A549 (cell line): Measurements from ENCODE around the gene RGS10. TPM values are rescaled to one million over a fixed set of nuclear protein-coding genes. Genes with fewer than 3 reads are reported as not detected.

Experiments used
- ATAC-seq, 2 experiments: fragments of 200-7000 bp in 1 of 2; fragments of >200 bp in 1 of 2; cut with Nextera tagmentation in 1 of 2; cut with Tn5 transposase in 1 of 2; 3 replicates each; pipeline versions ENCODE4 v1.8.0 to v1.9.1; 2018 to 2020; ENCODE audit warnings: mild to moderate bottlenecking in 1 of 2, moderate library complexity in 1 of 2
- CTCF ChIA-PET: fragments of 300-600 bp; sonication (Branson Sonifier 250); formaldehyde crosslinking; extraction: SDS; loops from one replicate; lab custom pipeline; 2021; ENCODE audit warnings: antibody characterized with exemption, inconsistent platforms; lab: Yijun Ruan, JAX
- POLR2A ChIA-PET: fragments of 350-600 bp; formaldehyde crosslinking; extraction: SDS; loops from one replicate; lab custom pipeline; 2021; ENCODE audit warnings: antibody characterized with exemption, inconsistent platforms; lab: Yijun Ruan, JAX
- DNase-seq, 2 experiments: peaks; one replicate each; pipeline versions ENCODE4 v3.0.0 to v3.0.0-alpha.2; 2011 to 2016; ENCODE audit warnings: low read depth in 1 of 2, low spot score in 1 of 2
- FAIRE-seq: peaks from 2 replicates; lab custom pipeline; 2011; peaks lifted over from hg19 to GRCh38; lab: Jason Lieb, UNC
- H3K27ac ChIP-seq, 2 experiments: fragments of >200 bp; sonication (Bioruptor Twin); formaldehyde crosslinking; 3 replicates each; pipeline ENCODE4 v1.5.1; 2016 to 2017
- H3K4me1 ChIP-seq: fragments of >200 bp; sonication (Bioruptor Twin); formaldehyde crosslinking; 3 replicates; pipeline ENCODE4 v1.6.1; 2016
- H3K4me2 ChIP-seq: fragments of >200 bp; sonication (Bioruptor Twin); formaldehyde crosslinking; 3 replicates; pipeline ENCODE4 v1.6.1; 2016
- H3K4me3 ChIP-seq: fragments of >200 bp; sonication (Bioruptor Twin); formaldehyde crosslinking; 3 replicates; pipeline ENCODE4 v1.5.1; 2016
- H3K9me3 ChIP-seq: fragments of >200 bp; sonication (Bioruptor Twin); formaldehyde crosslinking; 3 replicates; pipeline ENCODE4 v1.6.1; 2016
- BHLHE40 ChIP-seq: IDR thresholded peaks from 2 replicates; pipeline ENCODE4 v1.6.1; 2012; ENCODE audit warnings: low read depth, low read length, inconsistent platforms
- CBX2 ChIP-seq: fragments of 200-600 bp; sonication (generic); IDR thresholded peaks from 2 replicates; pipeline ENCODE4 v1.6.1; 2016; ENCODE audit warnings: low read depth, mild to moderate bottlenecking, borderline replicate concordance
- CBX8 ChIP-seq: fragments of 200-600 bp; sonication (generic); IDR thresholded peaks from 2 replicates; pipeline ENCODE4 v1.6.1; 2016
- EHF ChIP-seq: fragments of 250-450 bp; sonication (Bioruptor Pico); IDR thresholded peaks from 2 replicates; pipeline ENCODE4 v1.5.0; 2020; ENCODE audit warnings: mild to moderate bottlenecking
- ESRRA ChIP-seq: fragments of 150-350 bp; IDR thresholded peaks from 2 replicates; pipeline ENCODE4 v1.6.1; 2014; ENCODE audit warnings: mild to moderate bottlenecking, low read length, borderline replicate concordance
- FOSB ChIP-seq: fragments of 250-450 bp; sonication (Bioruptor Pico); IDR thresholded peaks from 2 replicates; pipeline ENCODE4 v1.5.0; 2020; ENCODE audit warnings: mild to moderate bottlenecking, moderate library complexity
- FOXS1 ChIP-seq: fragments of 250-450 bp; sonication (Bioruptor Pico); IDR thresholded peaks from 2 replicates; pipeline ENCODE4 v1.5.0; 2020; ENCODE audit warnings: mild to moderate bottlenecking, moderate library complexity
- HDAC2 ChIP-seq: fragments of 200-600 bp; sonication (generic); IDR thresholded peaks from 2 replicates; pipeline ENCODE4 v1.6.1; 2016
- HEYL ChIP-seq: fragments of 250-450 bp; sonication (Bioruptor Pico); IDR thresholded peaks from 2 replicates; pipeline ENCODE4 v1.8.0; 2021; ENCODE audit warnings: mild to moderate bottlenecking, moderate library complexity
- JUN ChIP-seq, 2 experiments: fragments of >200 bp; sonication (Bioruptor Twin); formaldehyde crosslinking; IDR thresholded peaks; 2 replicates in 1 of 2; 3 replicates in 1 of 2; pipeline ENCODE4 v1.6.1; 2016 to 2017
- KDM5A ChIP-seq: fragments of 200-600 bp; sonication (generic); IDR thresholded peaks from 2 replicates; pipeline ENCODE4 v1.6.1; 2016; ENCODE audit warnings: antibody characterized with exemption, mild to moderate bottlenecking
- MAZ ChIP-seq: fragments of 150-350 bp; IDR thresholded peaks from 2 replicates; pipeline ENCODE4 v1.6.1; 2014; ENCODE audit warnings: antibody characterized with exemption, low read depth, low read length, borderline replicate concordance
- NPAS2 ChIP-seq: fragments of 250-450 bp; sonication (Bioruptor Pico); IDR thresholded peaks from 2 replicates; pipeline ENCODE4 v1.8.0; 2022; ENCODE audit warnings: mild to moderate bottlenecking, moderate library complexity, borderline replicate concordance
- PHF8 ChIP-seq: fragments of 200-600 bp; sonication (generic); IDR thresholded peaks from 2 replicates; pipeline ENCODE4 v1.6.1; 2016; ENCODE audit warnings: low read depth, mild to moderate bottlenecking, antibody characterized with exemption, moderate library complexity, borderline replicate concordance
- POLR2AphosphoS2 ChIP-seq: conservative IDR thresholded peaks from 2 replicates; pipeline ENCODE4 v1.6.1; 2012; ENCODE audit warnings: low read length, improper control_type of control experiment, inconsistent platforms
- RARB ChIP-seq: fragments of 250-450 bp; sonication (Bioruptor Pico); IDR thresholded peaks from 2 replicates; pipeline ENCODE4 v1.8.0; 2021; ENCODE audit warnings: mild to moderate bottlenecking, moderate library complexity
- RNF2 ChIP-seq: fragments of 200-600 bp; sonication (generic); IDR thresholded peaks from 2 replicates; pipeline ENCODE4 v1.6.1; 2016; ENCODE audit warnings: low read depth, mild to moderate bottlenecking, antibody characterized with exemption, moderate library complexity, borderline replicate concordance
- SMC3 ChIP-seq: fragments of >200 bp; sonication (Bioruptor Twin); formaldehyde crosslinking; IDR thresholded peaks from 3 replicates; pipeline ENCODE4 v1.6.1; 2018; ENCODE audit warnings: inconsistent platforms
- ZFP36 ChIP-seq: fragments of 450-650 bp; IDR thresholded peaks from 2 replicates; pipeline ENCODE4 v1.6.1; 2014; ENCODE audit warnings: borderline replicate concordance; ENCODE audit not compliant: partially characterized antibody
- ZNF302 ChIP-seq: fragments of 250-450 bp; sonication (Bioruptor Pico); IDR thresholded peaks from 2 replicates; pipeline ENCODE4 v1.9.0; 2021; ENCODE audit warnings: inconsistent platforms, mild to moderate bottlenecking, moderate library complexity
- ZSCAN20 ChIP-seq: fragments of 250-450 bp; sonication (Bioruptor Pico); IDR thresholded peaks from 2 replicates; pipeline ENCODE4 v1.8.0; 2022; ENCODE audit warnings: mild to moderate bottlenecking, moderate library complexity
- WGBS: methylation state at CpG from one replicate; pipeline ENCODE4 v1.1.6; 2017; ENCODE audit errors: missing lambda C conversion rate; 5-methylcytosine and 5-hydroxymethylcytosine counted together
- polyA plus RNA-seq, 4 experiments: library from polyadenylated mRNA; depleted of rRNA in 3 of 4; stranded (reverse); fragments of >200 nt; fragmentation: RNase III in 1 of 4; extraction: RNeasy Plus Mini Kit Qiagen cat#74134 plus additional on column Dnase treatment in 1 of 4; gene quantifications; 2 replicates in 3 of 4; 3 replicates in 1 of 4; pipeline ENCODE4 v1.2.3, GENCODE V29; 2011 to 2017
- TF ChIP-seq, protein P1 (sequence below): fragments of 250-450 bp; sonication (Bioruptor Pico); IDR thresholded peaks from 2 replicates; pipeline ENCODE4 v1.5.0; 2020; ENCODE audit warnings: low read depth, mild to moderate bottlenecking, moderate library complexity
- TF ChIP-seq, protein P2 (sequence below): fragments of >200 bp; sonication (Bioruptor Twin); formaldehyde crosslinking; IDR thresholded peaks from 2 replicates; pipeline ENCODE4 v1.6.1; 2016
- TF ChIP-seq, protein P3 (sequence below): fragments of 450-650 bp; IDR thresholded peaks from 2 replicates; pipeline ENCODE4 v1.6.1; 2014; ENCODE audit warnings: antibody characterized with exemption
- TF ChIP-seq, protein P4 (sequence below): fragments of 250-450 bp; sonication (Bioruptor Pico); IDR thresholded peaks from 2 replicates; pipeline ENCODE4 v1.5.0; 2021; ENCODE audit warnings: mild to moderate bottlenecking, moderate library complexity, borderline replicate concordance
- TF ChIP-seq, protein P5 (sequence below): fragments of >200 bp; sonication (Bioruptor Twin); formaldehyde crosslinking; IDR thresholded peaks from 3 replicates; pipeline ENCODE4 v1.5.1; 2016
- TF ChIP-seq, protein P6 (sequence below): fragments of >200 bp; sonication (Bioruptor Twin); formaldehyde crosslinking; IDR thresholded peaks from 3 replicates; pipeline ENCODE4 v1.6.1; 2016

RGS10 gene
- polyA plus RNA-seq, 2 of the 4 experiments (the other 2 are of a cell fraction), result 39.7 to 46.4 TPM

DNA sequence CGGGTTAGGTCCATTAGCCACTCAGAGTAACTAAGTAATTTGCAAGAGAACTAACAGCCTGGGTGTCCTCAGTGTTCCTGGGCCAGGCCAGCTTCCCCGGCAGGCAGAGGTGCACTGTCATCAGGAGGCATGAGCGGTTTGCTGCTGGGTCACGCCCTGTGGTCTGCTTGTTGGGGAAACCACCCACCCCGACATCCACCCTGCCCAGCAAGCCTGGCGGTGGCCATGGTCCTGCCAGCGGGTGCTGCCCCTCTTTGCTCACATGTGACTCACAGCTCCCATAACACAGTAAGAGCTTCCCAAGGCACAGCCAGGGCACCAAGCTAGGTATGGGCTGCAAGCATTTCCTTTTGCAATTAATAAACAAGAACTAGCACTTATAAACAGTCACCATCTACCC is 75.9 kb downstream of the RGS10 start:
- CTCF ChIA-PET, result interaction anchor here (0.8 to 1.7 kb wide), 3 partner anchors 51 to 268 kb away, joined by 3 to 9 read pairs (median 3); partner anchors contain the start of gene RGS10
- WGBS, result 64% methylated on average over 5 of the region's 7 CpGs
- H3K4me1 ChIP-seq, result no peaks in the 10 kb centered on the region
- no peak overlapping the region for H3K4me3 ChIP-seq
- POLR2A ChIA-PET, result no interaction called here
- H3K4me2 ChIP-seq, result no peak overlapping the region
- no peak overlapping the region for H3K27ac ChIP-seq
- no peak for DNase-seq
- TF ChIP-seq HEYL (CRISPR knock-in tag), result no peak
- TF ChIP-seq HDAC2, result no peak
- TF ChIP-seq BHLHE40, result no peak
- TF ChIP-seq EHF (CRISPR knock-in tag), result no peak
- TF ChIP-seq ZFP36, result no peak
- TF ChIP-seq ESRRA, result no peak
- TF ChIP-seq, protein P1, sequence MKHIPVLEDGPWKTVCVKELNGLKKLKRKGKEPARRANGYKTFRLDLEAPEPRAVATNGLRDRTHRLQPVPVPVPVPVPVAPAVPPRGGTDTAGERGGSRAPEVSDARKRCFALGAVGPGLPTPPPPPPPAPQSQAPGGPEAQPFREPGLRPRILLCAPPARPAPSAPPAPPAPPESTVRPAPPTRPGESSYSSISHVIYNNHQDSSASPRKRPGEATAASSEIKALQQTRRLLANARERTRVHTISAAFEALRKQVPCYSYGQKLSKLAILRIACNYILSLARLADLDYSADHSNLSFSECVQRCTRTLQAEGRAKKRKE (CRISPR knock-in tag), result no peak
- no peak for TF ChIP-seq RARB
- TF ChIP-seq FOSB (CRISPR knock-in tag), result no peak
- TF ChIP-seq, protein P2, sequence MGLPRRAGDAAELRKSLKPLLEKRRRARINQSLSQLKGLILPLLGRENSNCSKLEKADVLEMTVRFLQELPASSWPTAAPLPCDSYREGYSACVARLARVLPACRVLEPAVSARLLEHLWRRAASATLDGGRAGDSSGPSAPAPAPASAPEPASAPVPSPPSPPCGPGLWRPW, result no peak
- TF ChIP-seq ZNF302 (CRISPR knock-in tag), result no peak
- no peak for TF ChIP-seq CBX2
- no peak for TF ChIP-seq KDM5A
- TF ChIP-seq MAZ, result no peak
- TF ChIP-seq, protein P3, sequence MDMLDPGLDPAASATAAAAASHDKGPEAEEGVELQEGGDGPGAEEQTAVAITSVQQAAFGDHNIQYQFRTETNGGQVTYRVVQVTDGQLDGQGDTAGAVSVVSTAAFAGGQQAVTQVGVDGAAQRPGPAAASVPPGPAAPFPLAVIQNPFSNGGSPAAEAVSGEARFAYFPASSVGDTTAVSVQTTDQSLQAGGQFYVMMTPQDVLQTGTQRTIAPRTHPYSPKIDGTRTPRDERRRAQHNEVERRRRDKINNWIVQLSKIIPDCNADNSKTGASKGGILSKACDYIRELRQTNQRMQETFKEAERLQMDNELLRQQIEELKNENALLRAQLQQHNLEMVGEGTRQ, result no peak
- TF ChIP-seq SMC3, result no peak
- TF ChIP-seq NPAS2 (CRISPR knock-in tag), result no peak
- TF ChIP-seq, protein P4, sequence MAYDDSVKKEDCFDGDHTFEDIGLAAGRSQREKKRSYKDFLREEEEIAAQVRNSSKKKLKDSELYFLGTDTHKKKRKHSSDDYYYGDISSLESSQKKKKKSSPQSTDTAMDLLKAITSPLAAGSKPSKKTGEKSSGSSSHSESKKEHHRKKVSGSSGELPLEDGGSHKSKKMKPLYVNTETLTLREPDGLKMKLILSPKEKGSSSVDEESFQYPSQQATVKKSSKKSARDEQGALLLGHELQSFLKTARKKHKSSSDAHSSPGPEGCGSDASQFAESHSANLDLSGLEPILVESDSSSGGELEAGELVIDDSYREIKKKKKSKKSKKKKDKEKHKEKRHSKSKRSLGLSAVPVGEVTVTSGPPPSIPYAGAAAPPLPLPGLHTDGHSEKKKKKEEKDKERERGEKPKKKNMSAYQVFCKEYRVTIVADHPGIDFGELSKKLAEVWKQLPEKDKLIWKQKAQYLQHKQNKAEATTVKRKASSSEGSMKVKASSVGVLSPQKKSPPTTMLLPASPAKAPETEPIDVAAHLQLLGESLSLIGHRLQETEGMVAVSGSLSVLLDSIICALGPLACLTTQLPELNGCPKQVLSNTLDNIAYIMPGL (CRISPR knock-in tag), result no peak
- no peak for TF ChIP-seq ZSCAN20
- no peak for TF ChIP-seq RNF2
- TF ChIP-seq, all 56 proteins: peak for 0
- H3K9me3 ChIP-seq, result no peaks in the 10 kb centered on the region
- ATAC-seq, result peak in 1 of 2 experiments; percentile 40; a peak in 3 of 6 replicates
- FAIRE-seq, result no peak

DNA sequence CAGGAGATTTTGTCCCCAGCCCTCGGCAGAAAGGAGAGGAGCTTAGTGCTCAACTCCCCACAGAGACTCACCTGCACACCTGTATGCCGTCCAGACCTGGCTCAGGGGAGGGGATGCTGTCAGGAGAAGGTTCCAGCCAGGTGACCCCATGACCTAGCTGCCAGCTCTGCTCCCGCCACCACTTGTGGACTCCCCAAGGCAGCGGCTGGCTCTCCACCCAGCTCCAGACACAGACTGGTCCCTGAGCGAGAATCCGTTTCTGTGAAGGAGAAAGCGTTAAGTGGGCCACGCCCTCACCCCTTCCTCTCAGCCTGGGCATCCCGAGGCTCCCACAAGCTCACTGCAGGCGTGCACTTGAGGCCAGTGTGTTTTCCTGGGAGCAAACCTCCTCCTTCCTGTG is 76.4 kb downstream of the RGS10 start:
- no peak for FAIRE-seq
- TF ChIP-seq FOXS1 (no peak), POLR2AphosphoS2 (no peak), CBX8 (no peak), BHLHE40 (no peak), CBX2 (no peak), RARB (no peak), ZNF302 (CRISPR knock-in tag) (no peak), PHF8 (no peak), JUN (IDR thresholded peaks at IDR 0.05) (no peak)
- TF ChIP-seq, protein P1 (CRISPR knock-in tag), result no peak
- TF ChIP-seq, protein P5, sequence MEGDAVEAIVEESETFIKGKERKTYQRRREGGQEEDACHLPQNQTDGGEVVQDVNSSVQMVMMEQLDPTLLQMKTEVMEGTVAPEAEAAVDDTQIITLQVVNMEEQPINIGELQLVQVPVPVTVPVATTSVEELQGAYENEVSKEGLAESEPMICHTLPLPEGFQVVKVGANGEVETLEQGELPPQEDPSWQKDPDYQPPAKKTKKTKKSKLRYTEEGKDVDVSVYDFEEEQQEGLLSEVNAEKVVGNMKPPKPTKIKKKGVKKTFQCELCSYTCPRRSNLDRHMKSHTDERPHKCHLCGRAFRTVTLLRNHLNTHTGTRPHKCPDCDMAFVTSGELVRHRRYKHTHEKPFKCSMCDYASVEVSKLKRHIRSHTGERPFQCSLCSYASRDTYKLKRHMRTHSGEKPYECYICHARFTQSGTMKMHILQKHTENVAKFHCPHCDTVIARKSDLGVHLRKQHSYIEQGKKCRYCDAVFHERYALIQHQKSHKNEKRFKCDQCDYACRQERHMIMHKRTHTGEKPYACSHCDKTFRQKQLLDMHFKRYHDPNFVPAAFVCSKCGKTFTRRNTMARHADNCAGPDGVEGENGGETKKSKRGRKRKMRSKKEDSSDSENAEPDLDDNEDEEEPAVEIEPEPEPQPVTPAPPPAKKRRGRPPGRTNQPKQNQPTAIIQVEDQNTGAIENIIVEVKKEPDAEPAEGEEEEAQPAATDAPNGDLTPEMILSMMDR, result no peak
- TF ChIP-seq, protein P6, sequence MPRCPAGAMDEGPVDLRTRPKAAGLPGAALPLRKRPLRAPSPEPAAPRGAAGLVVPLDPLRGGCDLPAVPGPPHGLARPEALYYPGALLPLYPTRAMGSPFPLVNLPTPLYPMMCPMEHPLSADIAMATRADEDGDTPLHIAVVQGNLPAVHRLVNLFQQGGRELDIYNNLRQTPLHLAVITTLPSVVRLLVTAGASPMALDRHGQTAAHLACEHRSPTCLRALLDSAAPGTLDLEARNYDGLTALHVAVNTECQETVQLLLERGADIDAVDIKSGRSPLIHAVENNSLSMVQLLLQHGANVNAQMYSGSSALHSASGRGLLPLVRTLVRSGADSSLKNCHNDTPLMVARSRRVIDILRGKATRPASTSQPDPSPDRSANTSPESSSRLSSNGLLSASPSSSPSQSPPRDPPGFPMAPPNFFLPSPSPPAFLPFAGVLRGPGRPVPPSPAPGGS, result no peak
- Histone ChIP-seq H3K4me3 (no peak overlapping the region), H3K27ac (no peak overlapping the region), H3K4me2 (no peak overlapping the region), H3K9me3 (no peaks in the 10 kb centered on the region), H3K4me1 (no peaks in the 10 kb centered on the region)
- no peak for DNase-seq
- ChIA-PET CTCF (interaction anchor here (1.4 to 1.7 kb wide), 2 partner anchors 77 to 267 kb away, joined by 3 to 9 read pairs; partner anchors contain the start of gene RGS10), POLR2A (no interaction called here)
- 43% methylated on average over 10 of the region's 10 CpGs for WGBS
- ATAC-seq, result peak in 1 of 2 experiments; percentile 27; a peak in 2 of 6 replicates
